Central memory CD4-positive, alpha-beta T cell (primary cell): ENCODE data around the gene ANKRD30BL.
"Not testable (repeated sequence)": the region's sequence is repeated elsewhere in the genome, so short reads cannot be mapped to it uniquely, and the experiment has no call there.

Experiments
- DNase-seq: peaks from one replicate; pipeline ENCODE4 v3.0.0; 2022
- total RNA-seq, 3 experiments: gene quantifications; one replicate each; lab custom pipeline; 2026; lab: John Stamatoyannopoulos, UW

ANKRD30BL gene, protein sequence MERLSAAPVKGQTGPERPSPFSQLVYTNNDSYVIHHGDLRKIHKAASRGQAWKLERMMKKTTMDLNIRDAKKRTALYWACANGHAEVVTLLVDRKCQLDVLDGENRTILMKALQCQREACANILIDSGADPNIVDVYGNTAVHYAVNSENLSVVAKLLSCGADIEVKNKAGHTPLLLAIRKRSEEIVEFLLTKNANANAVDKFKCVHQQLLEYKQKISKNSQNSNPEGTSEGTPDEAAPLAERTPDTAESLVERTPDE
- 0 to 0.58 (median 0) reads per million in 3 experiments for total RNA-seq

DNA sequence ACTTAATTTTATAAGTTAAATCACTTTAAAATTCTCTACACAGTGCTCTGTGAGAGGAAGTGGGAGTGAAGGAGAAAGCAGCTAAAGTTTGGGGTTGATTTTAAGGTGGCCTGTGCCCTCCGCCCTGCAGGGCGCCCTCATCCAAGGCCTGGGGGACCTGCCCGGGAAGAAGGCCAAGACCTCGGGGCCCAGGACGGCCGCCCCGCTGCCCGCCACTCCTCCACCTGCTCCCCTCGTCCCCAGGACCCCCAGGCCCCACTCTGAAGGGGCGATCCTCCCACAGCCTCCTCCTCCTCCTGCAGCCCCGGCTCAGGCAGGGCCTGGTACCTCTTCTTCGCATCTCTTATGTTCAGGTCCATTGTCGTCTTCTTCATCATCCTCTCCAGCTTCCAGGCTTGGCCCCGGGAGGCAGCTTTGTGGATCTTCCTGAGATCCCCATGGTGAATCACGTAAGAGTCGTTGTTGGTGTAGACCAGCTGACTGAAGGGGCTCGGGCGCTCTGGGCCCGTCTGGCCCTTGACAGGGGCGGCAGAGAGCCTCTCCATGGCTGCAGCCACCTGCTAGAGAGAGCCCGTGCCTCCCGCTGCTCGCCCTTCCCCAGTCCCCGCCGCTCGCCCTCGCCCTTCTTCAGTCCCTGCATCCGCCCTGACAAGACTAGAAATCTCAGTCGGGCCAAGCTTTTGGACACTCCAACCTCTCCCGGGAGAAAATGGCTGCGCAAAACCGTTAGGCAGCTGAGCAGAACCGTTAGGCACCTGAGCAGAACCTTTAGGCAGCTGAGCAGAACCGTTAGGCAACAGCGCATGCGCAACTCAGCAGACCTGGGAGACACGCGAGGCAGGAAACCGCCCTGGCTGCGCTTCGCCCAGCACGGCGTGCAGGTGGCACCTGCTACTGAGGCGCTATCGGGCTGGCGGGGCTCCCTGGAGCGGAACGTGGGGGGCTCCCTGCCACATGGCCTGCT lies at the start of gene ANKRD30BL:
TSS of gene ANKRD30BL (minus strand) at position 792 of the 964 bp plus-strand sequence. CDS start at position 545, 247 bp downstream.
- not testable (repeated sequence) for DNase-seq

DNA sequence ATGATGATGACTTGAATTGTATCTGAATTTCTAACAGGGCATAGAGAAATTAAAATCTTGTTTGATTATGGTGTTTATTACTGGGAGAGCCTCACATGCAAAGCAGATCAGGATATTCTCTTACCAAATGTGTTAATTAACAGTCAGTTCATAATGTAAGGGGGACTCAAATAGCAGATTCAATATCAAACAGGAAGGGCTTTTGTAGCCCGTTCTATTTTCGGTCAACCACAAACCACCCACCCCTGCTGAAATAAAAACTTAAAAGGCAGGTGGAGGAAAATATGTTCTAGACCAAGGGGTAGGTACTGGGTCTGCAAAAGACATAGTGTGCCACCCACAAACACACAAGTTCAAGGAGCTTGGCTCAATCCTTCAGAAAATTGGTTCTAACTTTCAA lies 41.1 kb upstream of the ANKRD30BL start:
- DNase-seq = not testable (repeated sequence)

DNA sequence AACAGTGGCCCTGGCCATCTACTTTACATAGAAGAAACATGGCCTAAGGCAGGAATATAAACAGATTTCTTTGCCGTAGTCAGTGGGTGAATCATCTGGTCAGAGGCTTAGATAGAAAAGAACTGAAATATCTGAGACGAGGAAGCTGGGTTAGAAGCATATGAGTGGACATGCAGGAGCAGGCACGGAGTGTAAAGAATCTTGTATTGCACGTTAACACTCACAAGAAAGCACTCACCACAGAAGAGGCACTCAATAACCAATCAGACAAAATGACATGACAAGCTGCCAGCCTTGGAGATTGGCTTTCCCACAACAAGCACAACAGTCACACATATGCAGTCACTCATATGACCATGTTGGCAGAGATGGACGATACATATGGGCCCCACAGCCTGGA lies 31.1 kb upstream of the ANKRD30BL start:
- DNase-seq = not testable (repeated sequence)

DNA sequence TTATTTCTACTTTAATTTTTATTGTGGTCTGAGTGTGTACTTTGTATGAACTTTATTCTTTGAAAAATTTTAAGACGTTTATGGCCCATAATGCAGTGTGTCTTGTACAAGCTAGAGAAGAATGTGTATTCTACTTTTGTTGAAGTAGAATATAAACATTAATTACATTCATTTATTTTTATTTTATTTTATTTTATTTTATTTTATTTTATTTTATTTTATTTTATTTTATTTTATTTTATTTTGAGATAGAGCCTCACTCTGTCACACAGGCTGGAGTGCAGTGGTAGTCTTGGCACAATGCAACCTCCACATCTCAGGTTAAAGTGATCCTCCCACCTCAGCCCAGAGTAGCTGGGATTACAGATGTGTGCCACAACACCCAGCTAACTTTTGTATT lies 5.3 kb upstream of the ANKRD30BL start:
- not testable (repeated sequence) for DNase-seq

DNA sequence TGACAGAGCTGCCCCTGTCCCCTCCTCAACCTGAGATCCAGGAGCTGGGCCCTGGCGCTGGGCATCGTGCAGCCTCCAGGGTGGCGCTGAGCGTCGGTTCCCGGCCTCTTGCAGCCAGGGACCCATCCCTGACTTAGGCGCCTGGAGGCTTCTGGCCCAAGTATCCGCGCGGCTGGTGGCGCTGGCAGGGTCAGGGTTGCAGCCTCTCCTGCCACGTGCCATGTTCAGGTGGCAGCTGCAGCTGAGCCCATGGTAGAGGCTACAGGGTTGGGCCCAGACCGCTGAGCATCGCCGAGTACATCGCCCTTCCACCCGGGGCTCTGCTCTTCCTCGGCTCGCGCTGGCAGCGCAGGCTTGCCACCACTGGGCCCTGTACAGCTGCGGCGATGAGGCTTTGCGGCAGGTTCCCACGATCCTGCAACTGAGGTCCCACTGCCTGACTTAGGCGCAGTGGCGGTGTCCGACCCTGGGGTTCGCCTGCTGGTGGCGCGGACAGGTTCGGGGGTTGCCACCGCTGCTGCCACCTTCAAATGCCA lies 441 bp upstream of the ANKRD30BL start:
- not testable (repeated sequence) for DNase-seq

DNA sequence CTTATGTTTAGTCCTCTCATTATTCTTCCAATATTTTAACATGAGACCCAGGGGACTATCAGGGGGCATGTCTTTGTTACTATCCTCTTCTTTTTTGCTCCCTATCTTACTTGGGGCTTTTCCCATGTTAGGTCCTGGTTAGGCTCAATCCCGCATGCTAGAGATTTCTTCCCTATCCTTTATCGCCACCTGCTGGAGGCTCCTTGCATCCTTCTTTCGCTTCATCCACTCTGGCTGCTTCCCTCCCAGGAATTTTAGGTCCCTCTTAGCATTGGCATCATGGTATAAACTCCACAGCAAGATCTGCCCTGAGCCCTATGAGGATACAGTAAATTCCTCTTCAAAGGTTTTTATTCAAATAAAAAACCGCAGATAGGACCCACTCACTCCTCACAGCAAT lies 15.0 kb downstream of the ANKRD30BL start:
- not testable (repeated sequence) for DNase-seq
